ENCODE data around the gene TMEM201.

DNA sequence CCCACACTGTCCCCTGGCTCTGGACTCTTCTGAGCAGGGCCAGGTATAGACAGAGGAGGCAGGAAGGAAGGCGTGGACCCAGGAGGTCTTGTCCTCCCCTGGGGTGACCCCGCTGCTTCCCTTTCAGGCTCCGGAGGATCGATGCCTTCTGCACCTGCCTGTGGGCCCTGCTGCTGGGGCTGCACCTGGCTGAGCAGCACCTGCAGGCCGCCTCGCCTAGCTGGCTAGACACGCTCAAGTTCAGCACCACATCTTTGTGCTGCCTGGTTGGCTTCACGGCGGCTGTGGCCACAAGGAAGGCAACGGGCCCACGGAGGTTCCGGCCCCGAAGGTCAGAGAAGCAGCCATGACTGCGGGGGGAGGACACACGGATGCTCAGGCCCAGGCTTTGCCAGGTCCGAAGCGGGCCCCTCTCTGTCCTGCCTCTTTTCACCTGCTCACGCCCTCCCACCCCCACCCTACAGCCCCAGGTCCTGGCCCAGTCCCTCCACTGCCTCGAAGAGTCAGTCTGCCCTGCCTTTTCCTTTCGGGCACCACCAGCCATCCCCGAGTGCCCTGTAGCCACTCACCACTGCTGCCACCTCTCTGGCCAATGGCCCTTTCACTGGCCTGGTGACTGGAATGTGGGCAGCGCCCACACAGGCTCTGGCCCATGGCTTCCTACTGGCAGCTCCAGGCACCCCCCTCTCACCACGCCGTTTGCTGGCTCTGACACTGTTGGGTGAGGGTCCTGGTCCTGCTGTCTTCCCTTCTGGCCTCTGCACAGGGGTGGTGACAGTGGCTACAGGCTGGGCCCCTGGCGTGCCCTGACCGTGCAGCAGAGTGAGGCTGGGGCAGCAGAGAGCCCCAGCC lies 13.5 kb downstream of the TMEM201 start:
- TF ChIP-seq SIX5 (IDR thresholded peaks at IDR 0.05; ENCODE audit: low read depth, low read length) (no peak), POLR2A (IDR thresholded peaks at IDR 0.05; ENCODE audit: control extremely low read depth in 1 of 2, low read depth in 2 of 2, low read length in 2 of 2) (no peak), ZNF274 (IDR thresholded peaks at IDR 0.05; ENCODE audit: borderline replicate concordance, extremely low read depth, low read length) (no peak), EGR1 (IDR thresholded peaks at IDR 0.05; ENCODE audit: borderline replicate concordance, low read depth, low read length) (no peak), RNF2 (IDR thresholded peaks at IDR 0.05; ENCODE audit: borderline replicate concordance, low read depth, low read length, missing control alignments, poor library complexity, severe bottlenecking) (no peak), USF2 (IDR thresholded peaks at IDR 0.05; ENCODE audit: low read length) (no peak), KDM1A (IDR thresholded peaks at IDR 0.05; ENCODE audit: borderline replicate concordance, low read length) (no peak)
- TF ChIP-seq, protein P1, sequence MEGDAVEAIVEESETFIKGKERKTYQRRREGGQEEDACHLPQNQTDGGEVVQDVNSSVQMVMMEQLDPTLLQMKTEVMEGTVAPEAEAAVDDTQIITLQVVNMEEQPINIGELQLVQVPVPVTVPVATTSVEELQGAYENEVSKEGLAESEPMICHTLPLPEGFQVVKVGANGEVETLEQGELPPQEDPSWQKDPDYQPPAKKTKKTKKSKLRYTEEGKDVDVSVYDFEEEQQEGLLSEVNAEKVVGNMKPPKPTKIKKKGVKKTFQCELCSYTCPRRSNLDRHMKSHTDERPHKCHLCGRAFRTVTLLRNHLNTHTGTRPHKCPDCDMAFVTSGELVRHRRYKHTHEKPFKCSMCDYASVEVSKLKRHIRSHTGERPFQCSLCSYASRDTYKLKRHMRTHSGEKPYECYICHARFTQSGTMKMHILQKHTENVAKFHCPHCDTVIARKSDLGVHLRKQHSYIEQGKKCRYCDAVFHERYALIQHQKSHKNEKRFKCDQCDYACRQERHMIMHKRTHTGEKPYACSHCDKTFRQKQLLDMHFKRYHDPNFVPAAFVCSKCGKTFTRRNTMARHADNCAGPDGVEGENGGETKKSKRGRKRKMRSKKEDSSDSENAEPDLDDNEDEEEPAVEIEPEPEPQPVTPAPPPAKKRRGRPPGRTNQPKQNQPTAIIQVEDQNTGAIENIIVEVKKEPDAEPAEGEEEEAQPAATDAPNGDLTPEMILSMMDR (IDR thresholded peaks at IDR 0.05; ENCODE audit: control extremely low read depth in 1 of 3, insufficient read depth in 1 of 3, low read depth in 1 of 3, low read length in 3 of 3), result no peak
- TF ChIP-seq, protein P2, sequence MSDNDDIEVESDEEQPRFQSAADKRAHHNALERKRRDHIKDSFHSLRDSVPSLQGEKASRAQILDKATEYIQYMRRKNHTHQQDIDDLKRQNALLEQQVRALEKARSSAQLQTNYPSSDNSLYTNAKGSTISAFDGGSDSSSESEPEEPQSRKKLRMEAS (IDR thresholded peaks at IDR 0.05), result no peak
